ENCODE results near the gene ANK2.

The ANK2 gene

DNA sequence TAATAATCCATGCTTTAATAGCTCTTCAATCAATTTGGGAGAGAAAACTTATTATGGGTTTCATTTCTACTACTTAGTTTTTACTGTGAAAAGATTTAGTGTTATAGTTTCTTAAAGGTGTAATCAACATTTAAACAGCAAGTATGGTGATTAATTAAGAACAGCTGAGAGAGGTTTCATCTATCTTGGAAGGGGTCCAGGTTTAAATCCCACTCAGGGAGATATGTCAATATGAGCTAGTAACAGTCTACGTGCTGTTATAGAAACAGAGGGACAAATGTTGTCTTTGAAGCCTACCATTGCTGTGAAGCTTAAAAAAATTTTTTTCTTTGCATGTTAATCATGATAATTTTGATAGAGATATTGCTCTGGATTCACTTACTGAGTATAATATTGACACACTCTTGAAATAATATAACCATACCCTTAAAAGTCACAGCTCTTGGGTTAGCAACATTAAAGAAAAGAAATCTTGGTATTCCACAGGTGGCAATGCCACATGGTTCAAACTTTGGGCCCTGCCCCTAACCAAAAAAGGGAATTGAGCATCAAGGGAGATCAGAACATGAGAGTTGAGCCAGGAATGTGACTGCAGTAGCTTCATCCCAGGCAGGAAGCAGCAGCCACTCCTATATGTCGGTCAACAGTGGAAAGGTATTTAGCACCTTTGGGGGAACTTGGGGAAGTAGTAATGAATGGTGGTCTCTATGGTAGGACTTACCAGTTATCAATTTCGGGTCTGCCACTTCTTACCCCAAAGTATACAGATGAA is 107.8 kb downstream of the ANK2 start:
- H3K9ac ChIP-seq (ENCODE audit: low read depth in 1 of 2, low read length in 2 of 2): no peak overlapping the region
- H3K36me3 ChIP-seq (ENCODE audit: control insufficient read depth in 1 of 2, insufficient read depth in 2 of 2, low read length in 2 of 2): no peaks in the 10 kb centered on the region
- H3K27ac ChIP-seq (ENCODE audit: low read depth, low read length): no peak overlapping the region
- H3K27me3 ChIP-seq (ENCODE audit: control insufficient read depth in 1 of 2, insufficient read depth in 2 of 2, low read length in 2 of 2): no peaks in the 10 kb centered on the region
- H3K4me3 ChIP-seq (ENCODE audit: low read depth in 1 of 2, low read length in 2 of 2): no peak overlapping the region
- no peaks in the 10 kb centered on the region for H3K9me3 ChIP-seq (ENCODE audit: control insufficient read depth in 1 of 2, low read length in 2 of 2)
- no peaks in the 10 kb centered on the region for H3K4me1 ChIP-seq (ENCODE audit: control insufficient read depth in 1 of 2, insufficient read depth in 2 of 2, low read length in 2 of 2)

DNA sequence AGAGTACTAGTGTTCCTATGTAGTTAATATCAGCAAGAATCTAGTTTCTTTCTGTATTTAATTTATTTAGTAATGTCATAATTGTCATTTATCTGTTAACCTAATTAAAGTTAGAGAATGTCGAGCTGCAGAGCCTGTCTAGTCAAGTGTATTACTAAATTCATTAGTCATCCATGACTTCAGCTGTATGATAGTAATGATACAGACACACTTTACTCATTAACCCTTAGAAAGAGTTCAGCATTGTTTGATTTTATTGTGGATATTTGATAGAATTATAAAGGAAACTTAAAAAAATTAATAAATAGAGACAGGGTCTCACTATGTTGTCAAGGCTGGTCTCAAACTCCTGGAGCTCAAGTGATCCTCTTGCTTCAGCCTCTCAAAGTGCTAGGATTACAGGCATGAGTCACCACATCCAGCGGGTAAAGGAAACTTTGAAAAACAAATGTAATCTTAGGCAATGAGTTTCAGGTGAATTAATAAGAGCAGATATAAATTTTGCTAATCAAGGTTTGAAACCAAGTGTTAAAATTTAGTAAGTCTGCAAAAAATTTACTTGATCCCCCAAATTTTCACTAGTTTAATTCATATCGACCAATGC is 110.6 kb downstream of the ANK2 start:
- H3K27me3 ChIP-seq (ENCODE audit: control insufficient read depth in 1 of 2, insufficient read depth in 2 of 2, low read length in 2 of 2): no peaks in the 10 kb centered on the region
- H3K9me3 ChIP-seq (ENCODE audit: control insufficient read depth in 1 of 2, low read length in 2 of 2): no peaks in the 10 kb centered on the region
- H3K4me1 ChIP-seq (ENCODE audit: control insufficient read depth in 1 of 2, insufficient read depth in 2 of 2, low read length in 2 of 2): no peaks in the 10 kb centered on the region
- H3K4me3 ChIP-seq (ENCODE audit: low read depth in 1 of 2, low read length in 2 of 2): no peak overlapping the region
- H3K27ac ChIP-seq (ENCODE audit: low read depth, low read length): no peak overlapping the region
- H3K9ac ChIP-seq (ENCODE audit: low read depth in 1 of 2, low read length in 2 of 2): no peak overlapping the region
- H3K36me3 ChIP-seq (ENCODE audit: control insufficient read depth in 1 of 2, insufficient read depth in 2 of 2, low read length in 2 of 2): no peaks in the 10 kb centered on the region

GRCh38 chr4:113160548-113160947 is 111.1 kb downstream of the ANK2 start:
- Histone ChIP-seq H3K4me1 (ENCODE audit: control insufficient read depth in 1 of 2, insufficient read depth in 2 of 2, low read length in 2 of 2) (no peaks in the 10 kb centered on the region), H3K9ac (ENCODE audit: low read depth in 1 of 2, low read length in 2 of 2) (no peak overlapping the region), H3K27me3 (ENCODE audit: control insufficient read depth in 1 of 2, insufficient read depth in 2 of 2, low read length in 2 of 2) (no peaks in the 10 kb centered on the region), H3K36me3 (ENCODE audit: control insufficient read depth in 1 of 2, insufficient read depth in 2 of 2, low read length in 2 of 2) (no peaks in the 10 kb centered on the region), H3K9me3 (ENCODE audit: control insufficient read depth in 1 of 2, low read length in 2 of 2) (no peaks in the 10 kb centered on the region), H3K27ac (ENCODE audit: low read depth, low read length) (no peak overlapping the region), H3K4me3 (ENCODE audit: low read depth in 1 of 2, low read length in 2 of 2) (no peak overlapping the region)

DNA sequence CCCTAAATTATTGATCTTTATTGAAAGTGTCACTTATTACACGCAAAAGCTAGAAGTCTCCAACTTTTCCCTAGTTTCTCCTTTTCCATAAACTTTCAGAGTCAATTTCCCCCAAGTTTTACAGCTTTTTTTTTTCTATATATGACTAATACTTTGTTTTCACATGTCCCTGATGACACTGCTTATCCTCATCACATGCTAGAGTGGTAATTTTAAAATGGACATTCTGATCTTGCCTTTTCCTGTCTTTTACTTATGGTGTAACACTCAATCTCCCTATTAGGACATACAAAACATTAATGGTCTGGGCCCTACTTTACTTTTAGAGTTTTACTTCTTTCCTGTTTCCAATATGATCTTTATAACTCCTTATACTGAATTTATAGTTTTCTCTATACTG is 112.6 kb downstream of the ANK2 start:
- Histone ChIP-seq H3K27me3 (ENCODE audit: control insufficient read depth in 1 of 2, insufficient read depth in 2 of 2, low read length in 2 of 2) (no peaks in the 10 kb centered on the region), H3K27ac (ENCODE audit: low read depth, low read length) (no peak overlapping the region), H3K4me1 (ENCODE audit: control insufficient read depth in 1 of 2, insufficient read depth in 2 of 2, low read length in 2 of 2) (no peaks in the 10 kb centered on the region), H3K4me3 (ENCODE audit: low read depth in 1 of 2, low read length in 2 of 2) (no peak overlapping the region), H3K9ac (ENCODE audit: low read depth in 1 of 2, low read length in 2 of 2) (no peak overlapping the region), H3K36me3 (ENCODE audit: control insufficient read depth in 1 of 2, insufficient read depth in 2 of 2, low read length in 2 of 2) (no peaks in the 10 kb centered on the region), H3K9me3 (ENCODE audit: control insufficient read depth in 1 of 2, low read length in 2 of 2) (no peaks in the 10 kb centered on the region)

- no peak overlapping the region for H3K27ac ChIP-seq (ENCODE audit: low read depth, low read length)
- no peak overlapping the region for H3K4me3 ChIP-seq (ENCODE audit: low read depth in 1 of 2, low read length in 2 of 2)
- H3K36me3 ChIP-seq (ENCODE audit: control insufficient read depth in 1 of 2, insufficient read depth in 2 of 2, low read length in 2 of 2): no peaks in the 10 kb centered on the region
- H3K4me1 ChIP-seq (ENCODE audit: control insufficient read depth in 1 of 2, insufficient read depth in 2 of 2, low read length in 2 of 2): no peaks in the 10 kb centered on the region
- H3K9me3 ChIP-seq (ENCODE audit: control insufficient read depth in 1 of 2, low read length in 2 of 2): no peaks in the 10 kb centered on the region
- H3K27me3 ChIP-seq (ENCODE audit: control insufficient read depth in 1 of 2, insufficient read depth in 2 of 2, low read length in 2 of 2): no peaks in the 10 kb centered on the region
- no peak overlapping the region for H3K9ac ChIP-seq (ENCODE audit: low read depth in 1 of 2, low read length in 2 of 2)
These were observed 119.9 kb downstream of the ANK2 start for GRCh38 chr4:113169368-113169767.

DNA sequence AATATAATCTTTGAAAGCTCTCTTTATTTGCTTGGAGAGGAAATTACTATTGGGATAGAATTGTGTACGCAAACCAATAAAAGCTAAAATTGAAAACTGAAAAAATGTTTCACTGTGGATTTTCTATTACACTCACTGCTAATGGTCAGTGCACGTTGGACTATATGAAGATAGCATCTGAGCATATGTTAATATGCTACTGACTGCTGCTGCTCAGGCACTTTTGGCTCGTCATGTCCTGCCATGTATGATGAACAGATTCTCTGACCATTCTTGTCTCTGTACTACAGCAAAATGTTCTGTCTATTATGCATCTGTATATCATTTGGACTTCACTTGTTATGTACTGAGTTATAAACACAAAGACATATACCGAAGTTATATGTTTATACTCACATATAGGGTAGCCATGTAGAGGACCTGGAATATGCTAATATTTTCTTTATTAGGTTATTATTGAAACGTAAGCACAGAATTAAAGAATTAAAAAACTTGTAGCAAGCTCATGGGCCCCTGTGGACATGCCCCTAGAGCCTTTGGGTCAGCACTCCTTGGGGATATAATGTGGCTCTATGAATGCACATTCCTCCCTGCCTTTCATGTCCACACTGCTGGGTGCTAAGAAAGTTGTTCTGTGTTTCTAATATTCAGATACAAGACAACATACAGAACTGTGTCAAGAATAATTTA is 120.8 kb downstream of the ANK2 start:
- H3K27me3 ChIP-seq (ENCODE audit: control insufficient read depth in 1 of 2, insufficient read depth in 2 of 2, low read length in 2 of 2): no peaks in the 10 kb centered on the region
- H3K36me3 ChIP-seq (ENCODE audit: control insufficient read depth in 1 of 2, insufficient read depth in 2 of 2, low read length in 2 of 2): no peaks in the 10 kb centered on the region
- no peak overlapping the region for H3K4me3 ChIP-seq (ENCODE audit: low read depth in 1 of 2, low read length in 2 of 2)
- no peaks in the 10 kb centered on the region for H3K9me3 ChIP-seq (ENCODE audit: control insufficient read depth in 1 of 2, low read length in 2 of 2)
- H3K9ac ChIP-seq (ENCODE audit: low read depth in 1 of 2, low read length in 2 of 2): no peak overlapping the region
- H3K4me1 ChIP-seq (ENCODE audit: control insufficient read depth in 1 of 2, insufficient read depth in 2 of 2, low read length in 2 of 2): no peaks in the 10 kb centered on the region
- no peak overlapping the region for H3K27ac ChIP-seq (ENCODE audit: low read depth, low read length)

GRCh38 chr4:113170805-113171468 is 121.5 kb downstream of the ANK2 start:
- Histone ChIP-seq H3K4me1 (ENCODE audit: control insufficient read depth in 1 of 2, insufficient read depth in 2 of 2, low read length in 2 of 2) (no peaks in the 10 kb centered on the region), H3K9ac (ENCODE audit: low read depth in 1 of 2, low read length in 2 of 2) (no peak overlapping the region), H3K9me3 (ENCODE audit: control insufficient read depth in 1 of 2, low read length in 2 of 2) (no peaks in the 10 kb centered on the region), H3K36me3 (ENCODE audit: control insufficient read depth in 1 of 2, insufficient read depth in 2 of 2, low read length in 2 of 2) (no peaks in the 10 kb centered on the region), H3K27me3 (ENCODE audit: control insufficient read depth in 1 of 2, insufficient read depth in 2 of 2, low read length in 2 of 2) (no peaks in the 10 kb centered on the region), H3K4me3 (ENCODE audit: low read depth in 1 of 2, low read length in 2 of 2) (no peak overlapping the region), H3K27ac (ENCODE audit: low read depth, low read length) (no peak overlapping the region)

GRCh38 chr4:113173126-113173792 is 123.8 kb downstream of the ANK2 start:
- H3K9me3 ChIP-seq (ENCODE audit: control insufficient read depth in 1 of 2, low read length in 2 of 2): no peaks in the 10 kb centered on the region
- H3K27ac ChIP-seq (ENCODE audit: low read depth, low read length): no peak overlapping the region
- H3K4me3 ChIP-seq (ENCODE audit: low read depth in 1 of 2, low read length in 2 of 2): no peak overlapping the region
- no peaks in the 10 kb centered on the region for H3K27me3 ChIP-seq (ENCODE audit: control insufficient read depth in 1 of 2, insufficient read depth in 2 of 2, low read length in 2 of 2)
- H3K9ac ChIP-seq (ENCODE audit: low read depth in 1 of 2, low read length in 2 of 2): no peak overlapping the region
- H3K4me1 ChIP-seq (ENCODE audit: control insufficient read depth in 1 of 2, insufficient read depth in 2 of 2, low read length in 2 of 2): no peaks in the 10 kb centered on the region
- H3K36me3 ChIP-seq (ENCODE audit: control insufficient read depth in 1 of 2, insufficient read depth in 2 of 2, low read length in 2 of 2): no peaks in the 10 kb centered on the region

DNA sequence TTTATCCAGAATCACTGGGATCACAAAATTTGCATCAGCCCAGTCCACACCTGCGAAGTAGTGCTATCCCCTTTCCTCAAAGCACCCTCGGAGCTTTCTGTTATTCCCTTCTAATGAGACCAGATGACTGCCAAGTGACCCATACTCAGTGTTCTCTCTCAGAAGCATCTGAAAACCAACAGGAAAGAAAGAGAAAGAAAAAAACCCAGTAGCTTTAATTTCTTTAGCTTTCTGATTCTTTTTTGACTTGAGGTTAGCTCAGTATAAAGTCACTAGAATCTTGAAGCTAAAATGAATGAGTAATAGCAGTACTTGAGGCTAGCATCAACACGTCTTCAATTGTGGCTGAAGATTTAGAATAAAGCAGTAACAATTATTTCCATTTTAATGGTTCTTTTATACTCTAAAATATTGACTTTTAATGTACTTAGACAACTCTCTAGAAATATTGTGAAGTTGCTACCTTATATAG is 124.4 kb downstream of the ANK2 start:
- no peak overlapping the region for H3K9ac ChIP-seq (ENCODE audit: low read depth in 1 of 2, low read length in 2 of 2)
- no peaks in the 10 kb centered on the region for H3K27me3 ChIP-seq (ENCODE audit: control insufficient read depth in 1 of 2, insufficient read depth in 2 of 2, low read length in 2 of 2)
- no peak overlapping the region for H3K4me3 ChIP-seq (ENCODE audit: low read depth in 1 of 2, low read length in 2 of 2)
- H3K36me3 ChIP-seq (ENCODE audit: control insufficient read depth in 1 of 2, insufficient read depth in 2 of 2, low read length in 2 of 2): no peaks in the 10 kb centered on the region
- no peak overlapping the region for H3K27ac ChIP-seq (ENCODE audit: low read depth, low read length)
- H3K4me1 ChIP-seq (ENCODE audit: control insufficient read depth in 1 of 2, insufficient read depth in 2 of 2, low read length in 2 of 2): no peaks in the 10 kb centered on the region
- H3K9me3 ChIP-seq (ENCODE audit: control insufficient read depth in 1 of 2, low read length in 2 of 2): no peaks in the 10 kb centered on the region

Data from duodenal mucosa (tissue), 2 donors.